ENCODE data around the gene WNT3A.
"Not testable (repeated sequence)": the region's sequence is repeated elsewhere in the genome, so short reads cannot be mapped to it uniquely, and the experiment has no call there.

The WNT3A gene

GRCh38 chr1:227971643-227972282, 35.0 kb upstream of the WNT3A start:
- H3K4me3 ChIP-seq (ENCODE audit: low read length, poor library complexity, severe bottlenecking); H3K9me3 ChIP-seq (ENCODE audit: insufficient read depth, low read depth, low read length); H2AFZ ChIP-seq (ENCODE audit: low read length); H3K4me1 ChIP-seq (ENCODE audit: insufficient read depth, low read length, poor library complexity, severe bottlenecking); H3K9ac ChIP-seq (ENCODE audit: low read depth, low read length, poor library complexity, severe bottlenecking); H4K20me1 ChIP-seq (ENCODE audit: insufficient read depth, low read length, poor library complexity, severe bottlenecking); H3K79me2 ChIP-seq (ENCODE audit: insufficient read depth, low read length); H3K4me2 ChIP-seq (ENCODE audit: low read depth, low read length, poor library complexity, severe bottlenecking); H3K9me2 ChIP-seq (replicated peaks; ENCODE audit: low read depth, low read length); H3K27me3 ChIP-seq (ENCODE audit: insufficient read depth, low read length, poor library complexity, severe bottlenecking); H3K36me3 ChIP-seq (ENCODE audit: insufficient read depth, low read length); H3F3A ChIP-seq (ENCODE audit: low read depth): not testable (repeated sequence)

GRCh38 chr1:227972283-227972679, 34.5 kb upstream of the WNT3A start:
- H3K79me2 ChIP-seq (ENCODE audit: insufficient read depth, low read length); H3K9me2 ChIP-seq (replicated peaks; ENCODE audit: low read depth, low read length); H4K20me1 ChIP-seq (ENCODE audit: insufficient read depth, low read length, poor library complexity, severe bottlenecking); H3K9ac ChIP-seq (ENCODE audit: low read depth, low read length, poor library complexity, severe bottlenecking); H3K36me3 ChIP-seq (ENCODE audit: insufficient read depth, low read length); H3K4me2 ChIP-seq (ENCODE audit: low read depth, low read length, poor library complexity, severe bottlenecking); H3K4me3 ChIP-seq (ENCODE audit: low read length, poor library complexity, severe bottlenecking); H2AFZ ChIP-seq (ENCODE audit: low read length); H3K27me3 ChIP-seq (ENCODE audit: insufficient read depth, low read length, poor library complexity, severe bottlenecking); H3K4me1 ChIP-seq (ENCODE audit: insufficient read depth, low read length, poor library complexity, severe bottlenecking); H3F3A ChIP-seq (ENCODE audit: low read depth); H3K9me3 ChIP-seq (ENCODE audit: insufficient read depth, low read depth, low read length): not testable (repeated sequence)

GRCh38 chr1:227972843-227973374, 33.9 kb upstream of the WNT3A start:
- H3K4me1 ChIP-seq (ENCODE audit: insufficient read depth, low read length, poor library complexity, severe bottlenecking); H3K4me2 ChIP-seq (ENCODE audit: low read depth, low read length, poor library complexity, severe bottlenecking); H2AFZ ChIP-seq (ENCODE audit: low read length): not testable (repeated sequence)

GRCh38 chr1:227973724-227974288, 33.0 kb upstream of the WNT3A start:
- not testable (repeated sequence) for H3K79me2 ChIP-seq (ENCODE audit: insufficient read depth, low read length); H3K27me3 ChIP-seq (ENCODE audit: insufficient read depth, low read length, poor library complexity, severe bottlenecking); H3K4me3 ChIP-seq (ENCODE audit: low read length, poor library complexity, severe bottlenecking); H2AFZ ChIP-seq (ENCODE audit: low read length); H3K4me1 ChIP-seq (ENCODE audit: insufficient read depth, low read length, poor library complexity, severe bottlenecking); H3K9me3 ChIP-seq (ENCODE audit: insufficient read depth, low read depth, low read length); H3K9ac ChIP-seq (ENCODE audit: low read depth, low read length, poor library complexity, severe bottlenecking); H3K4me2 ChIP-seq (ENCODE audit: low read depth, low read length, poor library complexity, severe bottlenecking); H4K20me1 ChIP-seq (ENCODE audit: insufficient read depth, low read length, poor library complexity, severe bottlenecking); H3K9me2 ChIP-seq (replicated peaks; ENCODE audit: low read depth, low read length); H3K36me3 ChIP-seq (ENCODE audit: insufficient read depth, low read length); H3F3A ChIP-seq (ENCODE audit: low read depth)

More at GRCh38 chr1:227972843-227973374, 33.9 kb upstream of the WNT3A start:
- H3K9me2 ChIP-seq (replicated peaks; ENCODE audit: low read depth, low read length); H3K4me3 ChIP-seq (ENCODE audit: low read length, poor library complexity, severe bottlenecking); H4K20me1 ChIP-seq (ENCODE audit: insufficient read depth, low read length, poor library complexity, severe bottlenecking); H3F3A ChIP-seq (ENCODE audit: low read depth); H3K36me3 ChIP-seq (ENCODE audit: insufficient read depth, low read length); H3K9ac ChIP-seq (ENCODE audit: low read depth, low read length, poor library complexity, severe bottlenecking); H3K27me3 ChIP-seq (ENCODE audit: insufficient read depth, low read length, poor library complexity, severe bottlenecking); H3K9me3 ChIP-seq (ENCODE audit: insufficient read depth, low read depth, low read length); H3K79me2 ChIP-seq (ENCODE audit: insufficient read depth, low read length): not testable (repeated sequence)

GRCh38 chr1:227975583-227976283, 31.1 kb upstream of the WNT3A start:
- H2AFZ ChIP-seq (ENCODE audit: low read length); H3K27me3 ChIP-seq (ENCODE audit: insufficient read depth, low read length, poor library complexity, severe bottlenecking); H3F3A ChIP-seq (ENCODE audit: low read depth); H3K9me2 ChIP-seq (replicated peaks; ENCODE audit: low read depth, low read length); H3K9ac ChIP-seq (ENCODE audit: low read depth, low read length, poor library complexity, severe bottlenecking); H3K4me2 ChIP-seq (ENCODE audit: low read depth, low read length, poor library complexity, severe bottlenecking); H3K36me3 ChIP-seq (ENCODE audit: insufficient read depth, low read length); H4K20me1 ChIP-seq (ENCODE audit: insufficient read depth, low read length, poor library complexity, severe bottlenecking); H3K4me1 ChIP-seq (ENCODE audit: insufficient read depth, low read length, poor library complexity, severe bottlenecking); H3K79me2 ChIP-seq (ENCODE audit: insufficient read depth, low read length); H3K4me3 ChIP-seq (ENCODE audit: low read length, poor library complexity, severe bottlenecking); H3K9me3 ChIP-seq (ENCODE audit: insufficient read depth, low read depth, low read length): not testable (repeated sequence)

Data from Loucy (cell line).